ENCODE results near the gene PTPA.

Gene PTPA

DNA sequence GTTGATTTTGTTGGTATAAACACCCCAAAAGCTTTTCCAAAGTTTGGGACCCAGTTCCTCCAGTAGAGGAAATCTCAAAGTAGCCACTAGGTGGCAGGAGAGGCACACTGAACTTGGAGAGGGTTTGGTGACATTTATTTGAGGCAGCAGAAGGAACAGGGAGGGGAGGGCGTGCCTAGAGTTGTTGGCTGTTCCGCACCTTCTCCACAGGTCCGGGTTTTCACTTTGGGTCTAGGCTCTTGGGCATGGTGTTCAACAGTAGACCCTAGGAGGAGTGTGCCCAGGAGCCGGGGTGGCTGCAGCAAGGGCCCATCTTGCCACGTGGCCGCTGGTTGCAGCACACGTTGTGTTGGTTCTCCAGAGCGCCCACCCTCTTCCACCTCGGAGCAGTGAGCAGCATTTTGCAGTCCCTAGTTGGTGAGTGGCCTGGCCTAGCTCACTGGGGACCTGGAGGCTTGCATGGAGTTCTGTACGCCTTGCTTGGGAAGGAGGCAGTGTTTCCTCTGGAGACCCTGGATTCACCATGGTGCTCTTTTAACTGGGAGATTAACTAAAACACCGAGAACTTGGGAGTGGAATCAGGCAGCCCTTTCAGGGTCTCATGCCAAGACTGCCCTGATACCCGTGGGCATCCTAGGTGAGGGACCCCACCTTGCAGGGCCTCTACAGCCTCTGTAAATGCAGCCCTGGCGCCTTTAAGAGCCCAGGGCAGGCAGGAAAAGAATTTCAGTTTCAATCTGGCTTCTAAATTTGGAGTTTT lies 28.2 kb downstream of the PTPA start:
- H3K4me1 ChIP-seq (ENCODE audit: insufficient read depth, low read length) = peaks cover 71% of the 10 kb centered on the region
- no peak overlapping the region for H2AFZ ChIP-seq (ENCODE audit: low read depth, low read length)
- peaks cover 32% of the 10 kb centered on the region for H3K36me3 ChIP-seq (ENCODE audit: insufficient read depth, low read length)
- peak overlapping the region; percentile 45 for H3K4me3 ChIP-seq (ENCODE audit: low read length)
- H3K9me3 ChIP-seq (ENCODE audit: low read length) = no peaks in the 10 kb centered on the region
- H3K27me3 ChIP-seq (ENCODE audit: insufficient read depth, low read length) = no peaks in the 10 kb centered on the region

- Histone ChIP-seq H2AFZ (ENCODE audit: low read depth, low read length) (no peak overlapping the region), H3K9me3 (ENCODE audit: low read length) (no peaks in the 10 kb centered on the region), H3K36me3 (ENCODE audit: insufficient read depth, low read length) (peaks cover 28% of the 10 kb centered on the region), H3K4me1 (ENCODE audit: insufficient read depth, low read length) (peaks cover 71% of the 10 kb centered on the region), H3K27me3 (ENCODE audit: insufficient read depth, low read length) (no peaks in the 10 kb centered on the region), H3K4me3 (ENCODE audit: low read length) (peak overlapping the region; percentile 45)
Observed at GRCh38 chr9:129139993-129140396, 28.8 kb downstream of the PTPA start.

DNA sequence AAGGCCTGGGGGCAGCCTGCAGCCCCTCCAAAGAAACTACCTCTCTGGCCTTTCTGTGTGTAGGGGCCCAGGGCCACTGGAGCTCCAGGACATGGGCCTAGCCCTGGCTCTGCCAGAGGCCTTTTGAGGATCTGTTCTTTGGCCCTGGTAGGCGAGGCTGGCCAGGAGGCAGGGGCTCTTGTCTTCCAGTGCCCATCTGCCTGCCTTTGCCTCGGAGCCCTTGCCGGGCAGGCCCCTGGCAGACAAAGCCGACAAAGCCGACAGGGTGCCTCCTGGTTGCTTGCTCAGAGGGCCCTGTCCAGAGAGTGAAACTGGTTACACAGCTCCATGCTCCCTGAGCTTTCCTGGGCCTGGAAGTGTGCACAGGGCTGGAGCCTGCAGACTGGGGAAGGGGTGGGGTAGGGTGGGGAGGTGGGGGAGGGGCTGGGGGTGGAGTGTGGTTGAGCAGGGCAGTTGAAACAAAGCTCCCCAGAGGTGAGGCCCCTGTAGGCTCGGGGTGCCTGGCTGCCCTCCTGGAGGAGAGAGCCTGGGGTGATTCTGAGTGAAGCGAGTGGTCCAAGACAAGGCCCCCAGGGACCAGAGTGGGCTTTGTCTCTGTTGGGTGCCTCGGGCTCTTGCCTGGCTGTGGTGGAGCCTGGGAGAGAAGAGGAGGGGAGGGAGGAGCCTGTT lies 29.3 kb downstream of the PTPA start:
- Histone ChIP-seq H3K4me1 (ENCODE audit: insufficient read depth, low read length) (peaks cover 75% of the 10 kb centered on the region), H3K36me3 (ENCODE audit: insufficient read depth, low read length) (peaks cover 29% of the 10 kb centered on the region), H3K4me3 (ENCODE audit: low read length) (peak overlapping the region; percentile 45), H3K9me3 (ENCODE audit: low read length) (no peaks in the 10 kb centered on the region), H2AFZ (ENCODE audit: low read depth, low read length) (no peak overlapping the region), H3K27me3 (ENCODE audit: insufficient read depth, low read length) (no peaks in the 10 kb centered on the region)

DNA sequence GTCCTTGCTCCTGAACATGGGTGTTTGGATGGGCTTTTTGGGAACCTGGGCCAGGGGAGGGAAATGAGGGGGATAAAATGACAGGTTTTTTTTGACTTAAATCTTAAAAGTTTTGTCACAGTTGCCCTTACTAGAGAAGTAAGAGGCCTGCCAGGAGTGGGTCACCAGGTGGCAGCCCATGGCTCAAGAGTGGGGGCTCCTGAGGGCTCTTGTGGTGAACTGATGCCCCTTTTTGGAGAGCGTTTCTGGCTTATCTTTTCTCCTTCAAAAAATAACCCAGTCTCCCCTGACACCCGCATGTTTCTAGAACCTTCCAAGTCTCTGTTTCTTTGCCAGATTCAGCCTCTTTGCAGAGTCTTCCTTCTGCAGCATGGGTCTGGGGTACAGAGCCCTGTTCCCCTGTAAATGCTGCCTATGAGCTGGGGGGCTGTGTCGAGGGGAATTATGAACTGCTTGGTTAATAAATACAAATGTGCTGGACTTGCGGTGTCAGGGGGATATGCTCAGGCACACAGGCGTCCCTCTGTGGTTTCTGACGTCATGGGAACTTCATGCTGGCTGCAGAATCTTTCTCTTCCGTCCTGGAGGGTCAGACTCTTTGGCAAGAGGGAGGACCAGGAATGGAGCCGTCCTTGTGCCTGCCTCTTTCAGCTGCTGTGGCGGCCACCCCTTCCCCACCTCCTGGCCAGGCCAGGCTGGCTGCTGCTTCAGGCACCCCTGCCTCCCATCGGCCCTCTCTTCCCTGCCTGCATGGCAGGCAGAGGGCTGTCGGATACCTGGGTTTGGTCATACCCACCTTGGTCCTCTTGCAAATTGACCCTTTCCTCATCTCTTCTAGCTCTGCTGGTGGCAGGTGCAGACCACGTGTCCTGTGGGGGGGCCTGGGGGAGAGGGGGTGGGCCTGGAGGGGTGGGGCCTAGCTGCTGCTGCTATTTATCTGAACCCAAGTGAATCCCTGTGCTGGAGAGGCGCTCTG lies 30.1 kb downstream of the PTPA start:
- peaks cover 27% of the 10 kb centered on the region for H3K36me3 ChIP-seq (ENCODE audit: insufficient read depth, low read length)
- H3K27me3 ChIP-seq (ENCODE audit: insufficient read depth, low read length) = no peaks in the 10 kb centered on the region
- no peak overlapping the region for H2AFZ ChIP-seq (ENCODE audit: low read depth, low read length)
- peak overlapping the region; percentile 45 for H3K4me3 ChIP-seq (ENCODE audit: low read length)
- H3K4me1 ChIP-seq (ENCODE audit: insufficient read depth, low read length) = peaks cover 79% of the 10 kb centered on the region
- no peaks in the 10 kb centered on the region for H3K9me3 ChIP-seq (ENCODE audit: low read length)

GRCh38 chr9:129142138-129142935 lies 31.1 kb downstream of the PTPA start:
- H3K36me3 ChIP-seq (ENCODE audit: insufficient read depth, low read length) = peaks cover 23% of the 10 kb centered on the region
- H3K4me3 ChIP-seq (ENCODE audit: low read length) = no peak overlapping the region
- H3K9me3 ChIP-seq (ENCODE audit: low read length) = no peaks in the 10 kb centered on the region
- no peak overlapping the region for H2AFZ ChIP-seq (ENCODE audit: low read depth, low read length)
- peaks cover 76% of the 10 kb centered on the region for H3K4me1 ChIP-seq (ENCODE audit: insufficient read depth, low read length)
- no peaks in the 10 kb centered on the region for H3K27me3 ChIP-seq (ENCODE audit: insufficient read depth, low read length)

DNA sequence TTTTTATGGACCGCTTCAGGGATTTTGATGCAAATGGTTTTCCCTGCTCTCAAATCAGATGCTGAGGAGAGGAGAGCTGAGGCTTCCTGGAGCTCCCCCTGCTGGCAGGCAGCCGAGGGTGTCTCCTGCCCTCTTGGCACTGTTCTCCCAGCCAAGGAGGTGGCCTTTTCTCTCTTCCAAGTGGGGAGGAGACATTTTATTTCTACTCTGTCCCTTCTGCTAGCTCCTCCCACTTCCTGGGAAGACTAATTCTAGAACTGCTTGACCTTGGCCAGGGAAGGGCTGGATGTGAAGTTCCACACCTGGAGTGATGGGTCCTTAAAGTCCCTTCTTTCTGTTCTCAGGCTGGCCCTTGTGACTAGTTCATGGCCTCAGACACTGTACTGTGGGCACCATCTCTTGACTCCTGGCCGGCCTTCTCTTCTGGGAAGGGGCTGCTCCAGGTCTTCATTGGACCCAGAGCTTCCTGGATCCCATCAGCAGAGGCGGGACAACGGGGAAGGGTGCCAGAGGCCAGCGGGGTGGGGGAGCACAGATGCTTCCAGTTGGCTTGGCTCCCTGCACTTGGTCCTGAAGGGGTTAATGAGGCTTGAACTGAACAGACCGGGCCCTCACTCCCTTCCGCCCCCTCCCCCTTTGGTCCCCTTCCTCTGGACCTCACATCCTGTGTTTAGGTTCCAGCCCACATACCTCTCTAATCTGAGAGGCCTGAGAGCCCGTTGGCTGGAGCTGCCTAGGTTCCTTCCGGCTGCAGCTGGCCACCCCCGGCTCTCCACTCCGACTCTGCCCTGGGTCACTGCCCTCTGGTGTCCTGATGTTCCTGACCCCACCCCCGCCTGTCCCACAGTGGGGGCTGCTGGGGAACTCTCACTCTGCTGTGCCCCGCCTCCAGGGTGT lies 32.1 kb downstream of the PTPA start:
- Histone ChIP-seq H3K36me3 (ENCODE audit: insufficient read depth, low read length) (peaks cover 17% of the 10 kb centered on the region), H3K27me3 (ENCODE audit: insufficient read depth, low read length) (no peaks in the 10 kb centered on the region), H3K4me3 (ENCODE audit: low read length) (no peak overlapping the region), H3K4me1 (ENCODE audit: insufficient read depth, low read length) (peaks cover 67% of the 10 kb centered on the region), H3K9me3 (ENCODE audit: low read length) (no peaks in the 10 kb centered on the region), H2AFZ (ENCODE audit: low read depth, low read length) (no peak overlapping the region)

GRCh38 chr9:129145316-129145715 lies 34.1 kb downstream of the PTPA start:
- Histone ChIP-seq H3K36me3 (ENCODE audit: insufficient read depth, low read length) (peaks cover 17% of the 10 kb centered on the region), H3K4me3 (ENCODE audit: low read length) (no peak overlapping the region), H3K4me1 (ENCODE audit: insufficient read depth, low read length) (peaks cover 50% of the 10 kb centered on the region), H2AFZ (ENCODE audit: low read depth, low read length) (no peak overlapping the region), H3K27me3 (ENCODE audit: insufficient read depth, low read length) (no peaks in the 10 kb centered on the region), H3K9me3 (ENCODE audit: low read length) (no peaks in the 10 kb centered on the region)

GRCh38 chr9:129145841-129146292 lies 34.7 kb downstream of the PTPA start:
- peaks cover 17% of the 10 kb centered on the region for H3K36me3 ChIP-seq (ENCODE audit: insufficient read depth, low read length)
- H3K4me3 ChIP-seq (ENCODE audit: low read length) = no peak overlapping the region
- no peak overlapping the region for H2AFZ ChIP-seq (ENCODE audit: low read depth, low read length)
- H3K9me3 ChIP-seq (ENCODE audit: low read length) = no peaks in the 10 kb centered on the region
- H3K4me1 ChIP-seq (ENCODE audit: insufficient read depth, low read length) = peaks cover 46% of the 10 kb centered on the region
- no peaks in the 10 kb centered on the region for H3K27me3 ChIP-seq (ENCODE audit: insufficient read depth, low read length)

DNA sequence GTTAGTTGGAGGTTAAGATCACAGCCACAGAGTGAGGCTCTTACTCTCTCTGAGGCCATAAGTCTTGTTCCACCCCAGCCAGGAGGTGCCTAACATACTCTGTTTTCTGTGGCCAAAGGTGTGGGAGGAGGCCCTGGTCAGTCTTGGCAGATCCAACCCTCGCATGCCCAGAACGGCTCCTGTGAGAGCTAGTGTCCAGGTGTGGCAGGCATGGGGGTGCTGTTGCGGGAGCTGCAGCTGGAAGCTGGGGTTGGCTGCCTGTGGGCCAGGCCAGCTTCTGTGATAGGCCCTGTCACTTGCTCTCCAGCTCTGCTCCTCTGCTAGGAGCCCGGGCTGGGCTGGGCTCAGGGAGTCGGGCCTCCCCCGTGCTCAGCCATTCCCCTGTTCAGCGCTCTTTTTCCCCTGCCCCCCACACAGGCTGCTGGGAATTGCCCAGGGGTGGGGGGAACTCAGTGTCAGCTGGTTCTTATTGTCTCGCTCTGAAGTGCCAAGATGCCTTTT lies 35.3 kb downstream of the PTPA start:
- H2AFZ ChIP-seq (ENCODE audit: low read depth, low read length) = no peak overlapping the region
- H3K27me3 ChIP-seq (ENCODE audit: insufficient read depth, low read length) = no peaks in the 10 kb centered on the region
- H3K9me3 ChIP-seq (ENCODE audit: low read length) = no peaks in the 10 kb centered on the region
- peaks cover 40% of the 10 kb centered on the region for H3K4me1 ChIP-seq (ENCODE audit: insufficient read depth, low read length)
- no peak overlapping the region for H3K4me3 ChIP-seq (ENCODE audit: low read length)
- H3K36me3 ChIP-seq (ENCODE audit: insufficient read depth, low read length) = peaks cover 17% of the 10 kb centered on the region

- Histone ChIP-seq H2AFZ (ENCODE audit: low read depth, low read length) (no peak overlapping the region), H3K9me3 (ENCODE audit: low read length) (no peaks in the 10 kb centered on the region), H3K4me3 (ENCODE audit: low read length) (no peak overlapping the region), H3K4me1 (ENCODE audit: insufficient read depth, low read length) (peaks cover 19% of the 10 kb centered on the region), H3K27me3 (ENCODE audit: insufficient read depth, low read length) (no peaks in the 10 kb centered on the region), H3K36me3 (ENCODE audit: insufficient read depth, low read length) (peaks cover 5% of the 10 kb centered on the region)
Observed at GRCh38 chr9:129148463-129149204, 37.4 kb downstream of the PTPA start.

- Histone ChIP-seq H3K4me1 (ENCODE audit: insufficient read depth, low read length) (peaks cover 19% of the 10 kb centered on the region), H3K4me3 (ENCODE audit: low read length) (no peak overlapping the region), H3K36me3 (ENCODE audit: insufficient read depth, low read length) (peaks cover 1% of the 10 kb centered on the region), H3K9me3 (ENCODE audit: low read length) (no peaks in the 10 kb centered on the region), H2AFZ (ENCODE audit: low read depth, low read length) (no peak overlapping the region), H3K27me3 (ENCODE audit: insufficient read depth, low read length) (no peaks in the 10 kb centered on the region)
Observed at GRCh38 chr9:129149442-129149841, 38.2 kb downstream of the PTPA start.
